Panc1 (cell line): ENCODE measurements around the gene PITPNB. TPM values are rescaled to one million over a fixed set of nuclear protein-coding genes. Genes with fewer than 3 reads are reported as not detected.

Experiments
- ATAC-seq: fragments of 200-7000 bp; cut with Tn5 transposase; 2 replicates; pipeline ENCODE4 v1.9.1; 2020; ENCODE audit warnings: mild to moderate bottlenecking, moderate library complexity
- BruUV-seq: library from RNA; stranded (reverse); fragments of 400-500 nt; replicated peaks from 2 replicates; lab custom pipeline; 2021; lab: Mats Ljungman, UMichigan
- CTCF ChIA-PET: fragments of 300-600 bp; sonication (Branson Sonifier 250); formaldehyde crosslinking; loops from one replicate; lab custom pipeline; 2022; ENCODE audit warnings: antibody characterized with exemption; lab: Charles Lee
- POLR2A ChIA-PET: fragments of 300-600 bp; sonication (Branson Sonifier 250); formaldehyde crosslinking; loops from one replicate; lab custom pipeline; 2022; ENCODE audit warnings: antibody characterized with exemption; lab: Charles Lee
- DNase-seq: peaks from one replicate; pipeline ENCODE4 v3.0.0-alpha.2; 2010; ENCODE audit warnings: low read depth, low spot score
- H3K27ac ChIP-seq: 2 replicates; pipeline ENCODE4 v1.5.1; 2011; ENCODE audit warnings: mild to moderate bottlenecking, low read length, inconsistent platforms
- H3K27me3 ChIP-seq: fragments of 200-500 bp; sonication (Bioruptor generic); 2 replicates; pipeline ENCODE4 v1.6.0; 2014; ENCODE audit warnings: low read length, inconsistent platforms; ENCODE audit not compliant: control insufficient read depth, insufficient read depth
- H3K36me3 ChIP-seq: fragments of 200-500 bp; sonication (Bioruptor generic); 2 replicates; pipeline ENCODE4 v1.5.1; 2014; ENCODE audit warnings: inconsistent platforms, mild to moderate bottlenecking, low read length, moderate library complexity; ENCODE audit not compliant: control insufficient read depth, insufficient read depth
- H3K4me1 ChIP-seq: 2 replicates; pipeline ENCODE4 v1.5.1; 2011; ENCODE audit warnings: inconsistent platforms, mild to moderate bottlenecking, low read length, moderate library complexity; ENCODE audit not compliant: control insufficient read depth, insufficient read depth
- H3K4me3 ChIP-seq, 2 experiments: 2 replicates each; pipeline ENCODE4 v1.5.1; 2011 to 2012; ENCODE audit warnings: low read depth in 2 of 2, low read length in 2 of 2, mild to moderate bottlenecking in 2 of 2, inconsistent platforms in 1 of 2, moderate library complexity in 1 of 2
- H3K9me3 ChIP-seq: fragments of 200-500 bp; sonication (Bioruptor generic); 2 replicates; pipeline ENCODE4 v1.5.1; 2014; ENCODE audit warnings: low read depth, mild to moderate bottlenecking, inconsistent platforms, low read length, moderate library complexity; ENCODE audit not compliant: control insufficient read depth, insufficient read depth
- POLR2AphosphoS5 ChIP-seq: IDR thresholded peaks from 2 replicates; pipeline ENCODE4 v1.6.1; 2012; ENCODE audit warnings: mild to moderate bottlenecking, low read depth, low read length, moderate library complexity
- SIN3A ChIP-seq: IDR thresholded peaks from 2 replicates; pipeline ENCODE4 v1.6.1; 2012; ENCODE audit warnings: low read depth, mild to moderate bottlenecking, low read length, moderate library complexity, borderline replicate concordance; ENCODE audit not compliant: insufficient read depth
- TCF7L2 ChIP-seq: IDR thresholded peaks from 2 replicates; pipeline ENCODE4 v1.6.1; 2011; ENCODE audit warnings: mild to moderate bottlenecking, low read depth, low read length, inconsistent platforms
- in situ Hi-C: cut with HindIII; loops from 2 replicates; pipeline ENCODE4 v1.10.0; 2016; ENCODE audit warnings: low sequenced_read_pairs, low pct_unique_long_range_greater_than_20kb
- intact Hi-C: fragments of 100-400 bp; cut with micrococcal nuclease; formaldehyde crosslinking; loops from one replicate; pipeline ENCODE4 v1.10.0; 2022; ENCODE audit not compliant: unreplicated experiment
- total RNA-seq: library from RNA; stranded (reverse); gene quantifications from one replicate; pipeline ENCODE4 v1.2.1, GENCODE V29; 2021; ENCODE audit not compliant: unreplicated experiment
- TF ChIP-seq, protein P1 (sequence below): fragments of 450-650 bp; IDR thresholded peaks from 2 replicates; pipeline ENCODE4 v1.5.1; 2017; ENCODE audit warnings: mild to moderate bottlenecking
- TF ChIP-seq, protein P2 (sequence below), 2 experiments: IDR thresholded peaks; 2 replicates each; pipeline ENCODE4 v1.6.1; 2011 to 2012; ENCODE audit warnings: low read depth in 2 of 2, control low read depth in 1 of 2, low read length in 1 of 2, mild to moderate bottlenecking in 1 of 2, moderate library complexity in 1 of 2; ENCODE audit not compliant: insufficient read depth in 1 of 2

PITPNB gene
- total RNA-seq, 1 experiment from 2014 or later = 67.0 TPM

DNA sequence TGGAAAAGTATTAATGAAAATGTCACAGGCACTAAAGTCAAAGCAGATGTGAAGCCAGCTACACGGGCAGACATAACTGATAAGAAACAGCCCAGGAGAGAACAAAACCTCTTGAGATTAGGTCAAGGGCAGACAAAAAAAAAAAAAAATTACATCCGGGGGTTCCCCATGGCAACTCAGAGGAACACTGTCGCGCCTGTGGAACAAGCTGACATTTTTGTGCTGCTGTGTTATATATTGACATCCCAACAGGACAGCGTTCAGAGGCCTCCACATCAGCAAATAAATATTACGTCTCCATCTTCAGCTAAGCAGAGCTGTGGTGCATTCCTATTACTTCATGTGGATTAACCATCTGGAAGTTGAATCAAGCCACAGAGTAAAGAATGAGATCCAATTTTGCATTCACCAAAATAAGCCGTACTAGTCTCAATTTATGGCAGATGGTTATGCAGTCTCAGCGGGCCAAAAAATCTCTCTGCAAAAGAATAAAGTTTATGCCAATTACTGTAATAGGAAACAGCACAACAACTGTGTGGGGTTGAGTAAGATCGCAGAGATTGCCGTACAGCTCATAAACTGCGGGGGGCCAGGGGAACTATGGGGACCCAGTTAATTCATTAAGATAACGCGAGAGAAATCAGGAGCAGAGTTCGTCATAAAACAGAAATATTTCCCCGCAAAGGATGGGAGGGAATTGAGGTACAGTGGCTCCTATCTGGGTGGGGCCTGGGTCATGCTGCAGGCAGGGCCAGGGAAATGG lies 76.2 kb downstream of the PITPNB start:
- POLR2A ChIA-PET = no interaction called here
- in situ Hi-C loops = no loop called here
- Histone ChIP-seq H3K36me3 (no peaks in the 10 kb centered on the region), H3K27me3 (no peaks in the 10 kb centered on the region), H3K9me3 (no peaks in the 10 kb centered on the region), H3K27ac (no peak overlapping the region), H3K4me3 (no peak overlapping the region), H3K4me1 (no peaks in the 10 kb centered on the region)
- CTCF ChIA-PET = no interaction called here
- no TSS peak for BruUV-seq
- ATAC-seq (no peak), DNase-seq (no peak)
- TF ChIP-seq SIN3A (no peak), TCF7L2 (no peak), POLR2AphosphoS5 (no peak)
- TF ChIP-seq, protein P1, sequence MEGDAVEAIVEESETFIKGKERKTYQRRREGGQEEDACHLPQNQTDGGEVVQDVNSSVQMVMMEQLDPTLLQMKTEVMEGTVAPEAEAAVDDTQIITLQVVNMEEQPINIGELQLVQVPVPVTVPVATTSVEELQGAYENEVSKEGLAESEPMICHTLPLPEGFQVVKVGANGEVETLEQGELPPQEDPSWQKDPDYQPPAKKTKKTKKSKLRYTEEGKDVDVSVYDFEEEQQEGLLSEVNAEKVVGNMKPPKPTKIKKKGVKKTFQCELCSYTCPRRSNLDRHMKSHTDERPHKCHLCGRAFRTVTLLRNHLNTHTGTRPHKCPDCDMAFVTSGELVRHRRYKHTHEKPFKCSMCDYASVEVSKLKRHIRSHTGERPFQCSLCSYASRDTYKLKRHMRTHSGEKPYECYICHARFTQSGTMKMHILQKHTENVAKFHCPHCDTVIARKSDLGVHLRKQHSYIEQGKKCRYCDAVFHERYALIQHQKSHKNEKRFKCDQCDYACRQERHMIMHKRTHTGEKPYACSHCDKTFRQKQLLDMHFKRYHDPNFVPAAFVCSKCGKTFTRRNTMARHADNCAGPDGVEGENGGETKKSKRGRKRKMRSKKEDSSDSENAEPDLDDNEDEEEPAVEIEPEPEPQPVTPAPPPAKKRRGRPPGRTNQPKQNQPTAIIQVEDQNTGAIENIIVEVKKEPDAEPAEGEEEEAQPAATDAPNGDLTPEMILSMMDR = no peak
- TF ChIP-seq, protein P2, sequence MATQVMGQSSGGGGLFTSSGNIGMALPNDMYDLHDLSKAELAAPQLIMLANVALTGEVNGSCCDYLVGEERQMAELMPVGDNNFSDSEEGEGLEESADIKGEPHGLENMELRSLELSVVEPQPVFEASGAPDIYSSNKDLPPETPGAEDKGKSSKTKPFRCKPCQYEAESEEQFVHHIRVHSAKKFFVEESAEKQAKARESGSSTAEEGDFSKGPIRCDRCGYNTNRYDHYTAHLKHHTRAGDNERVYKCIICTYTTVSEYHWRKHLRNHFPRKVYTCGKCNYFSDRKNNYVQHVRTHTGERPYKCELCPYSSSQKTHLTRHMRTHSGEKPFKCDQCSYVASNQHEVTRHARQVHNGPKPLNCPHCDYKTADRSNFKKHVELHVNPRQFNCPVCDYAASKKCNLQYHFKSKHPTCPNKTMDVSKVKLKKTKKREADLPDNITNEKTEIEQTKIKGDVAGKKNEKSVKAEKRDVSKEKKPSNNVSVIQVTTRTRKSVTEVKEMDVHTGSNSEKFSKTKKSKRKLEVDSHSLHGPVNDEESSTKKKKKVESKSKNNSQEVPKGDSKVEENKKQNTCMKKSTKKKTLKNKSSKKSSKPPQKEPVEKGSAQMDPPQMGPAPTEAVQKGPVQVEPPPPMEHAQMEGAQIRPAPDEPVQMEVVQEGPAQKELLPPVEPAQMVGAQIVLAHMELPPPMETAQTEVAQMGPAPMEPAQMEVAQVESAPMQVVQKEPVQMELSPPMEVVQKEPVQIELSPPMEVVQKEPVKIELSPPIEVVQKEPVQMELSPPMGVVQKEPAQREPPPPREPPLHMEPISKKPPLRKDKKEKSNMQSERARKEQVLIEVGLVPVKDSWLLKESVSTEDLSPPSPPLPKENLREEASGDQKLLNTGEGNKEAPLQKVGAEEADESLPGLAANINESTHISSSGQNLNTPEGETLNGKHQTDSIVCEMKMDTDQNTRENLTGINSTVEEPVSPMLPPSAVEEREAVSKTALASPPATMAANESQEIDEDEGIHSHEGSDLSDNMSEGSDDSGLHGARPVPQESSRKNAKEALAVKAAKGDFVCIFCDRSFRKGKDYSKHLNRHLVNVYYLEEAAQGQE (IDR thresholded peaks at IDR 0.05; ENCODE audit: insufficient read depth in 1 of 2, low read depth in 2 of 2, low read length in 1 of 2) = no peak
- intact Hi-C loops = no loop called here

DNA sequence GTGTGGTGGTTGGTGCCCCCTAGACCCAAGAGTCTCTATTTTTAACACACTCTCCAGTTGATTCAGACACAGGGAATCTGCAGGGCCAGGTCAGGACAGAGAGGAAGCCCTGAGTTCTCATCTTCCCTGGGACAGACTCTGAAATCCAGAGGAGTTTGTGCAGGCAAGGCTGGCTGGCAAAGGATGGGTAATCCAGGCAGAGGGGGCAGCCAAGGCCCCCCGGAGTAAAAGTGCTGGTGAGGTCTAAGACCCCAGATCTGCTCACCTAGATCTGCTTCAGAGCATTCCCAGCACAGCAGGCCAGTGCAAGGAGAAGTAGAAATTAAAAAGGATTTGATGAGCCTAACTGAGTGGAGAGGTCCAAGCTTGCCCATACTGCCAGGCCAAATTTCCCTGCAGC lies 76.9 kb downstream of the PITPNB start:
- in situ Hi-C loops = no loop called here

More for the DNA sequence above, 76.9 kb downstream of the PITPNB start:
- no TSS peak for BruUV-seq
- DNase-seq (no peak), ATAC-seq (no peak)
- intact Hi-C loops = no loop called here
- Histone ChIP-seq H3K27ac (no peak overlapping the region), H3K9me3 (no peaks in the 10 kb centered on the region), H3K27me3 (no peaks in the 10 kb centered on the region), H3K4me1 (no peaks in the 10 kb centered on the region), H3K4me3 (no peak overlapping the region), H3K36me3 (no peaks in the 10 kb centered on the region)
- TF ChIP-seq TCF7L2 = no peak
- TF ChIP-seq, protein P1 = no peak
- no peak for TF ChIP-seq POLR2AphosphoS5
- ChIA-PET CTCF (no interaction called here), POLR2A (no interaction called here)
